CD4-positive, alpha-beta T cell treated with Interleukin-21 for 1 hour (primary cell): Measurements from ENCODE around the gene MED28.

Source experiments
- DNase-seq: peaks from one replicate; pipeline ENCODE4 v3.0.0-alpha.2; 2020

Gene MED28

DNA sequence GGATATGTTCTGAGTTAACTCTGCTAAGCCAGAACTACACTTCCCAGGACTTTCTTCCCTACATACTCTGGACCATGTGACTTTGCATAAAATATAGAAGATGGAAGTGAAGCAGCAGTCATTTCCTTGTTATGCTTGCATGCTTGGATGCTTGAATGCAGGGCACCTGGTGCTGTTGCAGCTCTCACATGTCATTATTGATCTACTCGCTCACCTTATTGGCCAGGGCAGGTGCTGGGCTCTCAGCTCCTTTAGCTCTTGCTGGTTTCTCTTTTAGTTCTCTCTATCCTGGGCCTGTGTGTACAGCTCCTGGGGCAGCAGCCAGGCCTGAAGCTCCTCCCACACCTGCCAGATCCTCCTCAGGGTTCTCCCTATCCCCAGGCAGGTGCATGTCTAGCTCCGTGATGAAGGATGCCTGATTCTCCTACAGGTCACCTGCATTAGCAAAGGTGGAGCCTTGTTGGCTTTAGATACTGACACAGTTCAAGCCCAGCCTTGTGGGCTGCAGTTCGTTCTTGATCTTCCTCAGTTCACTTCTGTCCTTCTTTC, 53.3 kb downstream of the MED28 start:
- no peak for DNase-seq

GRCh38 chr4:17670423-17670822, 56.0 kb downstream of the MED28 start:
- no peak for DNase-seq

DNA sequence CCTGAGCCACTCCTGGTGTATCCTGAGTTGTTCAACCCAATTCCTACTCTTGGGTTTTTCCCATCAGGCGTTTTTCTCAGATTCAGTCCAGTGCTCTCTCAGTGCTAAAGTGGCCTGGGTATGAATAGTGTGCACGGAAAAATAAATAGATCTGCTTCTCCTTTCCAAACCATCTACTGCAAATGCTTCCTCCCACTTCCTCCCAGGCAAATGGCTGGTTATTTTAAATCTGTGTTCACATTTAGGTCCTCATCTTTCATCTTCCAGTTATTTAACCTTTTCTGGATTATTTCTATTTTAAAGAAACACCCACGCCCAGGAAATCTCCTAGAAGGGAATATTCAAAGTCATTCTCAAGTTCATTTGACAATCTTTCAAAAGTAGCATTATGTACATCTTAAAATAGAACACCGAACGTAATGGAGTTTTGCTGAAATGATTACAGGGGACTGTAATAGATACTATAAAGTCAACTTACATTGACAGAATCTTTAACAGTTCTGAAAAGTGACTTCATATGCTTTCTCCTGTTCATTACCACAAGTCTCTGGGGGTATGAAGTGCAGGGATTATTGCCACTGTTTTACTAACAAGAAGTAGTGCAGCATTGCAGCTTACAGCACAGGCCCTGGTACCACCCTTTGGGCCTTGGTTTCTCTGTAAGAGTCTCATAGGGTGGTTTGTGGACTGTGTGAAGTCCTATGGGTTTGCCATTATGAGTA, 66.3 kb downstream of the MED28 start:
- DNase-seq = no peak

DNA sequence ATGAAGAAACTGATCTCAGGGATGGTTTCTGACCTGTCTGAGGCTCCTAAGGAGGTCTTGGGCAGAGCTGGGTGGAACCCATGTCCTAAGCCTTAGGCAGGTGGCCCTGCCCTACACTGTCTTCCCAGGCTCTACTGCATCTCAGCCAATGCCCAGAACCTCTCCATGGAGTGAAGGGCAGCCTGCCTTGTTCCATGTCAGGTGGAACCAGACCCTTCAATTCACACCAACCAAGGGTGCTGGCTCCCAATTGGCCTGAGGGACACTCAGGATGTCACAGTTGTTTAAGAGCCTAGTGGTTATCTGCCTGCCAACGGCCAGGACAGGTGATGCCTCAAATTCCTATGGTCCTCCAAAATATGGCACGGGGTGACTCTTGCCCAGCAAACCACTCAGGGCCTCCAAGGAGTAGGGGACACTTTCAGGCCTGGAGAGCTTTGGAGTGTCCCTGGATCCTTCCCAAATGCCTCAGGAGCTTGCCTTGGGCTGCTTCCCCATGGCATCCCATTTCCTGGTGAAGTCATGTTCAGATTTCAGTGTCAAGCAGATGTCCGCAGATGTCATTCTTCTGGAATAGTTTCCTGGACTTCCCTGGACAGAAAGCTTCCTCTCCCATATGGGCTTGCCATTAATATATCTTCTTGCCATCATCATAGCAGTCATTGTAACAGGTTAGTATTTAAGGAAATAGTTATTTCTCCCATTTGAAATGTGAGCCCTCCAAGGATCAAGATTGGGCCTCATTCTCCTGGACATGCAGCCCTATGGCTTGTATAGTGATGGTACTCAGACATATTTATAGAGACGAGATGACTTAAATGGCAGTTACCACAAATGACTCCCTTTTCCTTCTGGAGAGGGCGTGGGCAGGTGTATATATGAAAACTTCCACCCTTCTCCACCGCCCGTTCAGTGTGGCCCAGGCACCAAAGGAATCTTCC, 67.1 kb downstream of the MED28 start:
- no peak for DNase-seq

GRCh38 chr4:17682222-17682566, 67.8 kb downstream of the MED28 start:
- DNase-seq = no peak
